HCT116 (cell line): Measurements from ENCODE around the gene HEG1. TPM values are rescaled to one million over a fixed set of nuclear protein-coding genes. Genes with fewer than 3 reads are reported as not detected.

Experiments used
- ATAC-seq: fragments of 200-7000 bp; cut with Tn5 transposase; 2 replicates; pipeline ENCODE4 v1.9.1; 2020; ENCODE audit warnings: mild to moderate bottlenecking, moderate library complexity
- BruUV-seq: library from RNA; stranded (reverse); fragments of 400-500 nt; replicated peaks from 2 replicates; lab custom pipeline; 2021; lab: Mats Ljungman, UMichigan
- CTCF ChIA-PET: fragments of 300-600 bp; sonication (Branson Sonifier 250); formaldehyde crosslinking; loops from one replicate; lab custom pipeline; 2021; ENCODE audit warnings: antibody characterized with exemption; lab: Charles Lee
- POLR2A ChIA-PET: fragments of 300-600, 350-600 bp; sonication (Branson Sonifier 250); formaldehyde crosslinking; loops from one replicate; lab custom pipeline; 2021; ENCODE audit warnings: antibody characterized with exemption; lab: Charles Lee
- RAD21 ChIA-PET, 2 experiments: fragments of 300-600 bp; sonication (Branson Sonifier 250); formaldehyde crosslinking; loops; one replicate each; lab custom pipeline; 2023; ENCODE audit warnings: low total read pairs in 2 of 2; ENCODE audit not compliant: uncharacterized antibody in 2 of 2, unreplicated experiment in 2 of 2, low non-redundant PET in 1 of 2; lab: Charles Lee
- DNase-seq: peaks from one replicate; pipeline ENCODE4 v3.0.0-alpha.2; 2010; ENCODE audit warnings: low read depth, low spot score
- H2AFZ ChIP-seq: fragments of 200-600 bp; shearing (Covaris generic), sonication (generic); 2 replicates; pipeline ENCODE4 v1.6.1; 2017; ENCODE audit warnings: low read depth, mixed run types, mixed read lengths, antibody characterized with exemption, low read length; ENCODE audit not compliant: poor library complexity, severe bottlenecking
- H3K27ac ChIP-seq: 2 replicates; pipeline ENCODE4 v1.5.1; 2012; ENCODE audit warnings: low read depth, low read length
- H3K27me3 ChIP-seq: fragments of 200-600 bp; sonication (generic); 2 replicates; pipeline ENCODE4 v1.6.1; 2016; ENCODE audit warnings: mixed run types, low read length, mixed read lengths; ENCODE audit not compliant: insufficient read depth
- H3K36me3 ChIP-seq, 2 experiments: fragments of 200-500 bp in 1 of 2; fragments of 200-600 bp in 1 of 2; sonication (Bioruptor generic) in 1 of 2; sonication (generic) in 1 of 2; 2 replicates each; pipeline versions ENCODE4 v1.5.1 to v1.6.1; 2014 to 2016; ENCODE audit warnings: low read length in 2 of 2, inconsistent platforms in 1 of 2, mixed read lengths in 1 of 2, mixed run types in 1 of 2; ENCODE audit not compliant: insufficient read depth in 2 of 2, control insufficient read depth in 1 of 2
- H3K4me1 ChIP-seq, 2 experiments: fragments of 200-600 bp in 1 of 2; sonication (generic) in 1 of 2; 2 replicates each; pipeline versions ENCODE4 v1.5.1 to v1.6.1; 2012 to 2017; ENCODE audit warnings: low read length in 2 of 2, inconsistent platforms in 1 of 2, mild to moderate bottlenecking in 1 of 2, mixed read lengths in 1 of 2, mixed run types in 1 of 2, moderate library complexity in 1 of 2; ENCODE audit not compliant: insufficient read depth in 2 of 2, control insufficient read depth in 1 of 2
- H3K4me2 ChIP-seq: fragments of 200-600 bp; sonication (generic); 2 replicates; pipeline ENCODE4 v1.6.1; 2017; ENCODE audit warnings: mixed run types, low read length, mixed read lengths
- H3K4me3 ChIP-seq, 2 experiments: fragments of 200-600 bp in 1 of 2; sonication (generic) in 1 of 2; replicated peaks in 1 of 2; 2 replicates each; pipeline ENCODE4 v1.5.1; 2011 to 2016; ENCODE audit warnings: low read length in 2 of 2, control low read depth in 1 of 2, low read depth in 1 of 2, mild to moderate bottlenecking in 1 of 2, mixed read lengths in 1 of 2, mixed run types in 1 of 2
- H3K79me2 ChIP-seq: fragments of 200-600 bp; sonication (generic); 2 replicates; pipeline ENCODE4 v1.6.1; 2017; ENCODE audit warnings: mild to moderate bottlenecking, mixed run types, low read length, moderate library complexity, mixed read lengths; ENCODE audit not compliant: insufficient read depth
- H3K9ac ChIP-seq: fragments of 200-600 bp; sonication (generic); 2 replicates; pipeline ENCODE4 v1.6.1; 2016; ENCODE audit warnings: low read length, mixed read lengths
- H3K9me2 ChIP-seq: fragments of 200-600 bp; sonication (generic), shearing (Covaris generic); 2 replicates; pipeline ENCODE4 v1.6.1; 2017; ENCODE audit warnings: mixed run types, mild to moderate bottlenecking, moderate library complexity; ENCODE audit not compliant: insufficient read depth
- H3K9me3 ChIP-seq, 2 experiments: fragments of 200-500 bp in 1 of 2; fragments of 200-600 bp in 1 of 2; sonication (Bioruptor generic) in 1 of 2; sonication (generic) in 1 of 2; 2 replicates each; pipeline ENCODE4 v1.6.1; 2014 to 2017; ENCODE audit warnings: low read length in 2 of 2, mixed read lengths in 2 of 2, inconsistent platforms in 1 of 2, low read depth in 1 of 2, mild to moderate bottlenecking in 1 of 2, mixed run types in 1 of 2, moderate library complexity in 1 of 2; ENCODE audit not compliant: control insufficient read depth in 1 of 2, insufficient read depth in 1 of 2
- H4K20me1 ChIP-seq: fragments of 200-600 bp; sonication (generic), shearing (Covaris generic); 2 replicates; pipeline ENCODE4 v1.6.1; 2017; ENCODE audit warnings: mixed run types, mild to moderate bottlenecking, moderate library complexity; ENCODE audit not compliant: insufficient read depth
- CEBPB ChIP-seq: IDR thresholded peaks from 2 replicates; pipeline ENCODE4 v1.6.1; 2012; ENCODE audit warnings: low read depth
- ELF1 ChIP-seq: IDR thresholded peaks from 2 replicates; pipeline ENCODE4 v1.6.1; 2012; ENCODE audit warnings: low read depth, borderline replicate concordance
- EZH2 ChIP-seq: fragments of 200-600 bp; sonication (generic); IDR thresholded peaks from 2 replicates; pipeline ENCODE4 v1.6.1; 2017; ENCODE audit warnings: antibody characterized with exemption, mixed run types
- FOSL1 ChIP-seq: IDR thresholded peaks from 2 replicates; pipeline ENCODE4 v1.6.1; 2012; ENCODE audit warnings: low read depth
- POLR2A ChIP-seq: IDR thresholded peaks from 2 replicates; pipeline ENCODE4 v1.7.0; 2011; ENCODE audit warnings: borderline replicate concordance; ENCODE audit not compliant: insufficient read depth, insufficient read length; ENCODE audit errors: extremely low read depth
- SIN3A ChIP-seq: IDR thresholded peaks from 2 replicates; pipeline ENCODE4 v1.6.1; 2012; ENCODE audit warnings: low read depth
- YY1 ChIP-seq: IDR thresholded peaks from 2 replicates; pipeline ENCODE4 v1.6.1; 2011; ENCODE audit warnings: low read length, low read depth, moderate library complexity, mild to moderate bottlenecking; ENCODE audit not compliant: insufficient replicate concordance; ENCODE audit errors: extremely low read depth
- ZNF274 ChIP-seq: fragments of 200-500 bp; sonication (Bioruptor generic); IDR thresholded peaks from 2 replicates; pipeline ENCODE4 v1.6.1; 2014; ENCODE audit warnings: mild to moderate bottlenecking, low read depth, low read length, inconsistent platforms
- intact Hi-C: fragments of 100-400 bp; cut with micrococcal nuclease; formaldehyde crosslinking; loops from 2 replicates; pipeline ENCODE4 v1.10.0; 2022
- total RNA-seq: library from RNA; stranded (reverse); gene quantifications from one replicate; pipeline ENCODE4 v1.2.1, GENCODE V29; 2021; ENCODE audit not compliant: unreplicated experiment
- TF ChIP-seq, protein P1 (sequence below): IDR thresholded peaks from 2 replicates; pipeline ENCODE4 v1.6.1; 2011; ENCODE audit warnings: mild to moderate bottlenecking, low read length, moderate library complexity; ENCODE audit not compliant: insufficient replicate concordance; ENCODE audit errors: extremely low read depth
- TF ChIP-seq, protein P2 (sequence below): IDR thresholded peaks from 2 replicates; pipeline ENCODE4 v1.6.1; 2012
- TF ChIP-seq, protein P3 (sequence below): IDR thresholded peaks from 2 replicates; pipeline ENCODE4 v1.6.1; 2012; ENCODE audit warnings: low read depth
- TF ChIP-seq, protein P4 (sequence below), 3 experiments: fragments of 200-600 bp in 1 of 3; sonication (generic) in 1 of 3; IDR thresholded peaks in 2 of 3; conservative IDR thresholded peaks in 1 of 3; 2 replicates each; pipeline ENCODE4 v1.5.1; 2012 to 2017; ENCODE audit warnings: low read depth in 2 of 3, low read length in 2 of 3, antibody characterized with exemption in 1 of 3, borderline replicate concordance in 1 of 3, control low read depth in 1 of 3, mild to moderate bottlenecking in 1 of 3, mixed read lengths in 1 of 3, mixed run types in 1 of 3, moderate library complexity in 1 of 3; ENCODE audit not compliant: insufficient read depth in 1 of 3

The HEG1 gene
- total RNA-seq, 1 experiment from 2014 or later: 2.6 TPM

DNA sequence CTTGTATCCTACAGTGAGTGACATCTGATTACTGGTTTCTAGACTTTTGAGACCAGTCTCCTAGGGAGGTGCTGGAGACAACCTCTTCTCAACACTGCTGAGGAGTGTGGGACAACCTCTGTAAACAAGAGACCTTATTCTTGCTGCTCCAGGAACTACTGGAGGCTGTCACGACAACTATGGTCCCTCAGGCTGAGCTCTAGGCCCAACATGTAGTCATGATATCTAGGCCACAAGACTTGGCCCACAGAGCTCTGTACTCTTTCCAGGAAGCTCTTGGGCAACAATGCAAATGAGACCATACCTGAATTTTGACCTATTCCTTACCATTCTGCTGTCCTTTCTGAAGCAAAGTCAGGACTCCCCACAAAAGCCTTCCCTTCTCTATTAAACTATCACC is 24.3 kb upstream of the HEG1 start:
- no peak overlapping the region for H2AFZ ChIP-seq
- H3K4me3 ChIP-seq: no peak overlapping the region
- peak overlapping the region; percentile 73 for H3K4me2 ChIP-seq
- TF ChIP-seq ELF1 (no peak), CEBPB (no peak), FOSL1 (no peak), ZNF274 (no peak), EZH2 (no peak), YY1 (no peak), POLR2A (no peak), SIN3A (no peak)
- TF ChIP-seq, protein P1, sequence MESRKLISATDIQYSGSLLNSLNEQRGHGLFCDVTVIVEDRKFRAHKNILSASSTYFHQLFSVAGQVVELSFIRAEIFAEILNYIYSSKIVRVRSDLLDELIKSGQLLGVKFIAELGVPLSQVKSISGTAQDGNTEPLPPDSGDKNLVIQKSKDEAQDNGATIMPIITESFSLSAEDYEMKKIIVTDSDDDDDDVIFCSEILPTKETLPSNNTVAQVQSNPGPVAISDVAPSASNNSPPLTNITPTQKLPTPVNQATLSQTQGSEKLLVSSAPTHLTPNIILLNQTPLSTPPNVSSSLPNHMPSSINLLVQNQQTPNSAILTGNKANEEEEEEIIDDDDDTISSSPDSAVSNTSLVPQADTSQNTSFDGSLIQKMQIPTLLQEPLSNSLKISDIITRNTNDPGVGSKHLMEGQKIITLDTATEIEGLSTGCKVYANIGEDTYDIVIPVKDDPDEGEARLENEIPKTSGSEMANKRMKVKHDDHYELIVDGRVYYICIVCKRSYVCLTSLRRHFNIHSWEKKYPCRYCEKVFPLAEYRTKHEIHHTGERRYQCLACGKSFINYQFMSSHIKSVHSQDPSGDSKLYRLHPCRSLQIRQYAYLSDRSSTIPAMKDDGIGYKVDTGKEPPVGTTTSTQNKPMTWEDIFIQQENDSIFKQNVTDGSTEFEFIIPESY: no peak
- TF ChIP-seq, protein P2, sequence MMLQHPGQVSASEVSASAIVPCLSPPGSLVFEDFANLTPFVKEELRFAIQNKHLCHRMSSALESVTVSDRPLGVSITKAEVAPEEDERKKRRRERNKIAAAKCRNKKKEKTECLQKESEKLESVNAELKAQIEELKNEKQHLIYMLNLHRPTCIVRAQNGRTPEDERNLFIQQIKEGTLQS: no peak
- TF ChIP-seq, protein P3, sequence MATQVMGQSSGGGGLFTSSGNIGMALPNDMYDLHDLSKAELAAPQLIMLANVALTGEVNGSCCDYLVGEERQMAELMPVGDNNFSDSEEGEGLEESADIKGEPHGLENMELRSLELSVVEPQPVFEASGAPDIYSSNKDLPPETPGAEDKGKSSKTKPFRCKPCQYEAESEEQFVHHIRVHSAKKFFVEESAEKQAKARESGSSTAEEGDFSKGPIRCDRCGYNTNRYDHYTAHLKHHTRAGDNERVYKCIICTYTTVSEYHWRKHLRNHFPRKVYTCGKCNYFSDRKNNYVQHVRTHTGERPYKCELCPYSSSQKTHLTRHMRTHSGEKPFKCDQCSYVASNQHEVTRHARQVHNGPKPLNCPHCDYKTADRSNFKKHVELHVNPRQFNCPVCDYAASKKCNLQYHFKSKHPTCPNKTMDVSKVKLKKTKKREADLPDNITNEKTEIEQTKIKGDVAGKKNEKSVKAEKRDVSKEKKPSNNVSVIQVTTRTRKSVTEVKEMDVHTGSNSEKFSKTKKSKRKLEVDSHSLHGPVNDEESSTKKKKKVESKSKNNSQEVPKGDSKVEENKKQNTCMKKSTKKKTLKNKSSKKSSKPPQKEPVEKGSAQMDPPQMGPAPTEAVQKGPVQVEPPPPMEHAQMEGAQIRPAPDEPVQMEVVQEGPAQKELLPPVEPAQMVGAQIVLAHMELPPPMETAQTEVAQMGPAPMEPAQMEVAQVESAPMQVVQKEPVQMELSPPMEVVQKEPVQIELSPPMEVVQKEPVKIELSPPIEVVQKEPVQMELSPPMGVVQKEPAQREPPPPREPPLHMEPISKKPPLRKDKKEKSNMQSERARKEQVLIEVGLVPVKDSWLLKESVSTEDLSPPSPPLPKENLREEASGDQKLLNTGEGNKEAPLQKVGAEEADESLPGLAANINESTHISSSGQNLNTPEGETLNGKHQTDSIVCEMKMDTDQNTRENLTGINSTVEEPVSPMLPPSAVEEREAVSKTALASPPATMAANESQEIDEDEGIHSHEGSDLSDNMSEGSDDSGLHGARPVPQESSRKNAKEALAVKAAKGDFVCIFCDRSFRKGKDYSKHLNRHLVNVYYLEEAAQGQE: no peak
- TF ChIP-seq, protein P4, sequence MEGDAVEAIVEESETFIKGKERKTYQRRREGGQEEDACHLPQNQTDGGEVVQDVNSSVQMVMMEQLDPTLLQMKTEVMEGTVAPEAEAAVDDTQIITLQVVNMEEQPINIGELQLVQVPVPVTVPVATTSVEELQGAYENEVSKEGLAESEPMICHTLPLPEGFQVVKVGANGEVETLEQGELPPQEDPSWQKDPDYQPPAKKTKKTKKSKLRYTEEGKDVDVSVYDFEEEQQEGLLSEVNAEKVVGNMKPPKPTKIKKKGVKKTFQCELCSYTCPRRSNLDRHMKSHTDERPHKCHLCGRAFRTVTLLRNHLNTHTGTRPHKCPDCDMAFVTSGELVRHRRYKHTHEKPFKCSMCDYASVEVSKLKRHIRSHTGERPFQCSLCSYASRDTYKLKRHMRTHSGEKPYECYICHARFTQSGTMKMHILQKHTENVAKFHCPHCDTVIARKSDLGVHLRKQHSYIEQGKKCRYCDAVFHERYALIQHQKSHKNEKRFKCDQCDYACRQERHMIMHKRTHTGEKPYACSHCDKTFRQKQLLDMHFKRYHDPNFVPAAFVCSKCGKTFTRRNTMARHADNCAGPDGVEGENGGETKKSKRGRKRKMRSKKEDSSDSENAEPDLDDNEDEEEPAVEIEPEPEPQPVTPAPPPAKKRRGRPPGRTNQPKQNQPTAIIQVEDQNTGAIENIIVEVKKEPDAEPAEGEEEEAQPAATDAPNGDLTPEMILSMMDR (IDR thresholded peaks at IDR 0.05 in 2 of 3, conservative IDR thresholded peaks at IDR 0.05 in 1 of 3; ENCODE audit: borderline replicate concordance in 1 of 3, insufficient read depth in 1 of 3, low read depth in 2 of 3, low read length in 2 of 3): no peak
- ChIA-PET CTCF (no interaction called here), RAD21 (no interaction called here), POLR2A (no interaction called here)
- peaks cover 11 to 34% of the 10 kb centered on the region in 2 experiments for H3K4me1 ChIP-seq
- no peak overlapping the region for H3K27ac ChIP-seq
- peak; percentile 31 for ATAC-seq
- no peaks in the 10 kb centered on the region for H3K9me3 ChIP-seq
- H3K9me2 ChIP-seq: no peaks in the 10 kb centered on the region
- no TSS peak for BruUV-seq
- DNase-seq: no peak
- no peaks in the 10 kb centered on the region for H3K27me3 ChIP-seq
- peaks cover 8% of the 10 kb centered on the region; the same call in 1 of the 2 replicates for H4K20me1 ChIP-seq
- H3K36me3 ChIP-seq: 0 out of 4 replicates have a peak, but pooled peaks cover 0 to 10% of the 10 kb centered on the region in 2 experiments
- no peak overlapping the region for H3K9ac ChIP-seq
- H3K79me2 ChIP-seq: no peaks in the 10 kb centered on the region
- intact Hi-C loops: no loop called here
